Mucosa of rectum (tissue), 2 donors: ENCODE results near the gene TRRAP.

Source experiments
- H3K27ac ChIP-seq, 2 donors: one replicate each; pipeline ENCODE4 v1.7.0; 2013; ENCODE audit warnings: inconsistent platforms in 2 of 2, low read depth in 2 of 2, low read length in 2 of 2
- H3K27me3 ChIP-seq, 2 donors: one replicate each; pipeline ENCODE4 v1.7.0; 2013; ENCODE audit warnings: low read length in 2 of 2; ENCODE audit not compliant: control insufficient read depth in 2 of 2, insufficient read depth in 2 of 2
- H3K36me3 ChIP-seq, 2 donors: one replicate each; pipeline ENCODE4 v1.7.0; 2013; ENCODE audit warnings: low read length in 2 of 2; ENCODE audit not compliant: control insufficient read depth in 2 of 2, insufficient read depth in 2 of 2
- H3K4me1 ChIP-seq, 2 donors: one replicate each; pipeline ENCODE4 v1.7.0; 2013; ENCODE audit warnings: low read length in 2 of 2, mild to moderate bottlenecking in 1 of 2; ENCODE audit not compliant: control insufficient read depth in 2 of 2, insufficient read depth in 2 of 2
- H3K4me3 ChIP-seq, 2 donors: one replicate each; pipeline ENCODE4 v1.7.0; 2013; ENCODE audit warnings: low read length in 2 of 2
- H3K9ac ChIP-seq, 2 donors: one replicate each; pipeline ENCODE4 v1.7.0; 2013; ENCODE audit warnings: low read length in 2 of 2, low read depth in 1 of 2, mild to moderate bottlenecking in 1 of 2
- H3K9me3 ChIP-seq, 2 donors: one replicate each; pipeline ENCODE4 v1.7.0; 2013; ENCODE audit warnings: low read length in 2 of 2; ENCODE audit not compliant: control insufficient read depth in 2 of 2
- donor health status: healthy.
- donor health status: Normal muscosa, but diverticular disease.

Gene TRRAP

DNA sequence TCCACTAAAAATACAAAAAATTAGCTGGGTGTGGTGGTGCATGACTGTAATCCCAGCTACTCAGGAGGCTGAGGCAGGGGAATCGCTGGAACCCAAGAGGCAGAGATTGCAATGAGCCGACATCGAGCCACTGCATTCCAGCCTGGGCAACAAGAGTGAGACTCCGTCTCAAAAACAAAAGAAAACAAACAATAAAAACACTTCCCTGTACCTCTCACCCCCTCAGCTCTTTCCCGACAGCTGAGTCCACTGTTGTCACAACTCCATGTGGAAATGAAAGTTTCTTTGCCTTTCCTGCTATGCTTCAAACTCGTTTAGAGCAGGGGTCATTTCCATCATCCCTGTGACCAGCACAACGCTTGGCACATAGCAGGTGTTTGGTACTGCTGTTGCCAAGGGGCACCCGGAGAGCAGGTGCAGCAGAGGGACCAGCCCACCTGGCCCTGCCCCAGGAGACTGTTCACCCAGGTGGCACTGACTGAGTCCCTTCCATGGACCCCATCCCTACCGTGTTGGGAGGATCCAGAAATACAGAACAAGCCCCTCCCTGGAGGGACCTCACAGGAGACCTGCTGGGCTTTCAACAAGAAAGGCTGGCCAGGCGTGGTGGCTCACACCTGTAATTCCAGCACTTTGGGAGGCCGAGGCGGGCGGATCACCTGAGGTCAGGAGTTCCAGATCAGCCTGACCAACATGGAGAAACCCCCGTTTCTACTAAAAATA, 13.4 kb upstream of the TRRAP start:
- no peak overlapping the region for H3K9ac ChIP-seq
- H3K4me1 ChIP-seq, result no peaks in the 10 kb centered on the region
- no peaks in the 10 kb centered on the region for H3K36me3 ChIP-seq
- H3K27me3 ChIP-seq, result peaks cover 7 to 14% of the 10 kb centered on the region in 2 donors
- H3K9me3 ChIP-seq, result no peaks in the 10 kb centered on the region
- H3K27ac ChIP-seq, result no peak overlapping the region
- no peak overlapping the region for H3K4me3 ChIP-seq

DNA sequence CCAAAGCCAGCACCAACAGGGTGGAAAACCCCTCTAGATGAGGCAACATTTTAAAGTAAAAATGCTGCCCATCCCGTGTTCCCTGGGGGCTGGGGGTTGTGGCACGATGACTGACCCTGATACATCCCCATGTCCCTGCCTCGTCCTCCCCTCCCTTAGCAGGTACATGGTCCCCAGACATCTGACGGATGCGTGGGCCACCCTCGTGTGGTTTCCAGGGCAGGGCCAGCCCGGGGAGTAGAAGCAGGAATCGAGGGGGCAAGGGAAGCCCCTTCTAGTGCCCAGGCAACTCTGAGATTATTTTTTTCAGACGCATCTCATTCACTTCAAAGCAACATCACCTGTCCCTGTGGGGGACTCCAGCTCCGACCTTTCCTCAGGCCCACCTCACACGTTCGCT, 12.0 kb upstream of the TRRAP start:
- Histone ChIP-seq H3K9ac (no peak overlapping the region), H3K9me3 (no peaks in the 10 kb centered on the region), H3K36me3 (no peaks in the 10 kb centered on the region), H3K4me3 (no peak overlapping the region), H3K27ac (no peak overlapping the region), H3K27me3 (peaks cover 17 to 23% of the 10 kb centered on the region in 2 donors), H3K4me1 (no peaks in the 10 kb centered on the region)

DNA sequence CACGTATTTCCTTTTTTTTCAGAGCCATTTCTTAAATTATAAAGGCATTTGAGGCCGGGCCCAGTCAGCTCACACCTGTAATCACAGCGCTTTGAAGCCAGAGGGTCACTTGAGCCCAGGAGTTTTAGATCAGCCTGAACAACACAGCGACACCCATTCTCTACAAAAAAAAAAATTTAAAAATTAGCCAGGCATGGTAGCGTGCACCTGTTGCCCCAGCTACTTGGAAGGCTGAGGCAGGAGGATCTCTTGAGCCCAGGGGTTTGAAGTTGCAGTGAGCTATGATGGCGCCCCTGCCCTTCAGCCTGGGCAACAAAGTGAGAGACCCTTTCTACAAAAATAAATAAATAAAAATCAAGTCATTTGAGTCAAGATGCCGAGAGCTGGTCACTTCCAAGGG, 11.6 kb upstream of the TRRAP start:
- Histone ChIP-seq H3K9me3 (no peaks in the 10 kb centered on the region), H3K9ac (no peak overlapping the region), H3K4me3 (no peak overlapping the region), H3K36me3 (no peaks in the 10 kb centered on the region), H3K27ac (no peak overlapping the region), H3K4me1 (no peaks in the 10 kb centered on the region), H3K27me3 (peaks cover 17 to 24% of the 10 kb centered on the region in 2 donors)

DNA sequence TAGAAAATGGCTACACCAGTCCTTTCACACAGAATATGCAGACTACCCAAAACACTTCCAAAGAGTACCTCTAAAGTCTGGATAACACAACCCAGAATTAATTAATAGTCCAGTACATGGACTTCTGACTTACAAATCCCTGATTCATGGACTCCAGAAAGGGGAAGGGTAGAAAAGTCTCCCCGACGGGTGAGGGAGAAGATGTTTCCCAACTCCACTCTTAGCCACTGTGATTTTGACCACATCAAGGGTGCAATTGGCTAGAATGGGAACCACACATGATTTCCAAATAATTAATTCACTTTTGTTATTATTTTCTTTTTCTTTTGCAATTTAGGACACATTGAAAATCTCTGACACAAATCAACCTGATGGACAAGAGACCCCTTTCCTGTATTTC, 9.9 kb upstream of the TRRAP start:
- Histone ChIP-seq H3K9me3 (no peaks in the 10 kb centered on the region), H3K27ac (no peak overlapping the region), H3K9ac (no peak overlapping the region), H3K27me3 (peaks cover 17 to 24% of the 10 kb centered on the region in 2 donors), H3K4me3 (no peak overlapping the region), H3K36me3 (no peaks in the 10 kb centered on the region), H3K4me1 (no peaks in the 10 kb centered on the region)

DNA sequence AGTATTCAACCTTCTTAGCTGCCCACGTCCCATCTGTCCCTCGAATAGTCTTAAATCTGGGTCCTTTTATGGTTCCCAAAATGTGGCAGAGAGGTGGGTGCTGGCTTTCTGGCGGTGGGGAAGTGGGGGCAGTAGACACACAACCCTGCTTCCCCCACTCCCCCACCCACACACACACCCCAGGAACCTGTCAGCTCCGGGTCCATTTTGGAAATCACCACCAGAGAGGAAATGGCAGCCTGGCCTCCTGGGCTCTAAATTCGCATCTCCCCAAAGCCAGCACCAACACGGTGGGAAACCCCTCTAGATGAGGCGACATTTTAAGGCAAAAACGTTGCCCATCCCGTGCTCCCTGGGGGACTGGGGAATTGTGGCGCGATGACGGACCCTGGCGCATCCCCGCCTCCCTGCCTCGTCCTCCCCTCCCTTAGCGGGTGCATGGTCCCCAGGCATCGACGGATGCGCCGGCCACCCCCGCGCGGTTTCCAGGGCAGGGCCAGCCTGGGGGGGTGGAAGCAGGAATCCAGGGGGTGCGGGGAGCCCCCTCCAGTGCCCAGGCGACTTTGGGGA, 9.2 kb upstream of the TRRAP start:
- Histone ChIP-seq H3K4me3 (no peak overlapping the region), H3K9ac (no peak overlapping the region)

DNA sequence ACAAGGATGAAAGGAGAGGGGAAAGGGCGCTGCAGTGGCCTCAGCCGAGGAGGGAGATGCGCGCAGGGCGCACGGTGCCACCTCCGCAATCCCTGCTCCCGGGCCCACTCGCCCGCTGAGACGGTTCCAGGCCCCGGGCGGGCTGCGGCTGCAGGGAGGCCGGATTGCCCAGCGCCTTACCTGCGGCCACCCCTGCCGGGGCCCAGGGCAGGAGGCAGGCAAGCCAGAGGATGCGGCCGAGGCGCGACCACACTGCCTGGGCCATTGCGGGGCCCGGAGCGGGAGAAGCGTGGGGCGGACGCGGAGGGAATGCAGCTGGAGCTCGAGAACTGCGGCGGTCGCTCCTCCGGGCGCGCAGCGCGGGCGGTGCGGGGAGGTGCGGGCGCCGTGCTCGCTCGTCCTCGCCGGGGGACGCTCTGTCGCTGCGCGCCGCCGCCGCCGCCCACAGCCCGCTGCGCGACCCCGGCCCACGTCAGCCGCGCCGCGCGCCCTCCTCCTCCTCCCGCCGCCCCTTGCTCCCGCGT, 8.7 kb upstream of the TRRAP start, which contains the start of gene TMEM130:
TMEM130 (minus strand) TSS at position 418 of the 524 bp plus-strand sequence; CDS start at position 265, 153 bp downstream.
- Histone ChIP-seq H3K27me3 (peaks cover 17 to 24% of the 10 kb centered on the region in 2 donors), H3K4me3 (peak within 1 kb of the TSS; percentile 31 to 35), H3K36me3 (no peaks in the 10 kb centered on the region), H3K4me1 (no peaks in the 10 kb centered on the region), H3K27ac (no peak within 1 kb of the TSS), H3K9me3 (no peaks in the 10 kb centered on the region), H3K9ac (no peak within 1 kb of the TSS)

More for the DNA sequence above, 9.2 kb upstream of the TRRAP start:
- Histone ChIP-seq H3K27me3 (peaks cover 17 to 24% of the 10 kb centered on the region in 2 donors), H3K27ac (no peak overlapping the region), H3K9me3 (no peaks in the 10 kb centered on the region), H3K4me1 (no peaks in the 10 kb centered on the region), H3K36me3 (no peaks in the 10 kb centered on the region)

DNA sequence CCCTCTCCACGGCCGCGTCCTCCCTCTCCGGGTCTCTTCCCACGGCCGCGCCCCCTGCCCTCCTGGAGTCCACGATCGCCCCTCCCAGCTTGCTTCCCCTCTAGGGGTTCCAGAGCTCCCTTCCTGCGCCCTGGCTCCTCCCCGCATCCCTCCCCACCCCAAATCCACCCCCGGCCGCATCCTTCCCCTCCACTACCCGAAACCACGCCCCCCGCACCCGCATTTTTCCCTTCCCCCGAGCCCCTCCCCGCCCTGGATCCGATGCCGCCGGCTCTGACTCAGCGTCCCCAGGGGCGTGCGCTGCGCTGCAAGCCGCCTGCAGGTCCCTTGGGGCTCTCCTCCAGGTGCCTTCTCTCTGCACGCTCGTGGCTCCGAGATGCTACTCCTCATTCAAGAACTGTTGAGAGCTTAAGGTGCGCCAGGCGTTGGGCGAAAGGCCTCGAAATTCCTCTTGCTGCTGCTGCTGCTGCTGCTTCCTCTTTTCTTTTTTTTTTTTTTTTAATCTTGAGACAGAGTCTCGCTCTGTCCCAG, 8.1 kb upstream of the TRRAP start:
- Histone ChIP-seq H3K36me3 (no peaks in the 10 kb centered on the region), H3K27ac (no peak overlapping the region), H3K4me1 (no peaks in the 10 kb centered on the region), H3K9ac (no peak overlapping the region), H3K27me3 (peaks cover 17 to 20% of the 10 kb centered on the region in 2 donors), H3K9me3 (no peaks in the 10 kb centered on the region), H3K4me3 (peak overlapping the region; percentile 31 to 35)

DNA sequence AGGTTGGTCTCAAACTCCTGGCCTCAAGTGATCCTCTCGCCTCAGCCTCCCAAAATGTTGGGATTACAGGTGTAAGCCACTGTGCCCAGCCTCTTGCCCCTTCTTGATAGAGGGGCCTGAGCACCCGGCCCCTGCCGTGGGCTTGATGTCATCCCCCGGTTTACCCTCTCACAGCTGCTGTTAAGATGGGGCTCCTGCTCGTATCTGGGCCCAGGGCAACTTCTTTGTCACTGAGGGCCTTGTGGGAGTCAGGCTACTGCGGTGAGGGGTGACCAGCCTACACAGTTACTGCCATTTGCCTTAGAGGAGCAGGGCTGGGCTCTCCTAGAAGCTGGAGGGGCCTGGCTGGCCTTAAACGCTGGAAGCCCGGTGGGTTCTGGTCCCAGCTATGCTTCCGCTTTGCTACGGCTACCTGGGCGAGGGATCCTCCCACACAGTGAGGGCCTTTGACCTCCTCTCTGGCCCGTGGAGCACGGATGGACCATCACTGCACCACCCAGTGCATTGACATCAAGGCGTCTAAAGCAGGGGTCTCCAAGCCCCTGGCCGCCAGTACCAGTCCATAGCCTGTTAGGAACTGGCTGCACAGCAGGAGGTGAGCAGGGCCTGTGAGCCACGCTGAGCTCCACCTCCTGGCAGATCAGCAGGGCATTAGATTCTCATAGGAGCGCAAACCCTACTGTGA, 7.4 kb upstream of the TRRAP start:
- Histone ChIP-seq H3K4me1 (no peaks in the 10 kb centered on the region), H3K4me3 (no peak overlapping the region), H3K9me3 (no peaks in the 10 kb centered on the region), H3K27me3 (peaks cover 17 to 20% of the 10 kb centered on the region in 2 donors), H3K27ac (no peak overlapping the region), H3K9ac (no peak overlapping the region), H3K36me3 (no peaks in the 10 kb centered on the region)

DNA sequence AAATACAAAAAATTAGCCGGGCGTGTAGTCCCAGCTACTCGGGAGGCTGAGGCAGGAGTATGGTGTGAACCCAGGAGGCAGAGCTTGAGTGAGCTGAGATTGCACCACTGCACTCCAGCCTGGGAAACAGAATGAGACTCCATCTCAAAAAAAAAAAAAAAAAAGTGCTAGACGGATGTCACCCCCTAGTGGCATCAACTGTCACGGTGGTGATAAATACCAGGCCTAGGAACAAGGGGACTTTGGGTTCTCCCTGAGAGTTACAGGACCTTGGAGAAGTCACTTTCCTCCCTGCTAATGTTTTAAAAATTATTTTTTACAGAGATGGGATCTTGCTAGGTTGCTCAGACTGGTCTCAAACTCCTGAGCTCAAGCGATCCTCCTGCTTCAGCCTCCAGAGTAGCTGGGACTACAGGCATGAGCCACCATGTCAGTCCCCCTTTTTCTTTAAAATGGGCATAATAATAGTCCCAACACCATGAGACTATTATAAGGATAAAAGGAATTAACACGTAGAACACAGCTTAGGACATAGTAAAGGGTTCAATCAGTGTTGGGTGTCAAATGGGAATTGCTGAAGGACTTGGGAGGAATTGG, 5.9 kb upstream of the TRRAP start:
- Histone ChIP-seq H3K27me3 (peaks cover 17 to 20% of the 10 kb centered on the region in 2 donors), H3K4me3 (no peak overlapping the region), H3K36me3 (no peaks in the 10 kb centered on the region), H3K9me3 (no peaks in the 10 kb centered on the region), H3K4me1 (no peaks in the 10 kb centered on the region), H3K9ac (no peak overlapping the region), H3K27ac (no peak overlapping the region)
